Nephron (organoid): ENCODE measurements around the gene CFAP52.
"Not testable (repeated sequence)": the region's sequence is repeated elsewhere in the genome, so short reads cannot be mapped to it uniquely, and the experiment has no call there.

Experiments used
- H3K27ac Mint-ChIP-seq, 3 experiments: 2 replicates each; pipeline ENCODE4 v1.8.0; 2020; ENCODE audit warnings: mixed read lengths in 3 of 3, mild to moderate bottlenecking in 2 of 3, moderate library complexity in 1 of 3
- H3K27me3 Mint-ChIP-seq: 2 replicates; pipeline ENCODE4 v1.8.0; 2021; ENCODE audit warnings: low read depth, mild to moderate bottlenecking, moderate library complexity, mixed read lengths
- H3K36me3 Mint-ChIP-seq: 2 replicates; pipeline ENCODE4 v1.8.0; 2020; ENCODE audit warnings: low read depth, mixed read lengths
- H3K4me1 Mint-ChIP-seq: 2 replicates; pipeline ENCODE4 v1.8.0; 2020; ENCODE audit warnings: mixed read lengths
- H3K4me3 Mint-ChIP-seq, 3 experiments: 2 replicates each; pipeline ENCODE4 v1.8.0; 2020; ENCODE audit warnings: mild to moderate bottlenecking in 3 of 3, mixed read lengths in 3 of 3, moderate library complexity in 2 of 3
- H3K9me3 Mint-ChIP-seq: 2 replicates; pipeline ENCODE4 v1.8.0; 2020; ENCODE audit warnings: mixed read lengths
- CTCF ChIP-seq, 3 experiments: fragments of 200-600 bp; sonication (generic); IDR thresholded peaks; one replicate each; pipeline ENCODE4 v1.5.0; 2021; ENCODE audit warnings: antibody characterized with exemption in 3 of 3; ENCODE audit not compliant: unreplicated experiment in 3 of 3

The CFAP52 gene

GRCh38 chr17:9571201-9571600 lies 5.2 kb upstream of the CFAP52 start:
- no peaks in the 10 kb centered on the region for H3K27me3 Mint-ChIP-seq
- TF ChIP-seq CTCF (IDR thresholded peaks at IDR 0.05; ENCODE audit: unreplicated experiment in 3 of 3): no peak
- no peak overlapping the region for H3K27ac Mint-ChIP-seq
- H3K9me3 Mint-ChIP-seq: no peaks in the 10 kb centered on the region
- H3K4me3 Mint-ChIP-seq: no peak overlapping the region
- peaks cover under 1% of the 10 kb centered on the region for H3K4me1 Mint-ChIP-seq
- peaks cover 24% of the 10 kb centered on the region for H3K36me3 Mint-ChIP-seq

GRCh38 chr17:9575381-9576101 lies 901 bp upstream of the CFAP52 start, which contains the start of gene STX8:
TSS of gene STX8 (minus strand) at chr17:9575820. CDS start at chr17:9575808, 12 bp downstream.
- no peaks in the 10 kb centered on the region for H3K27me3 Mint-ChIP-seq
- H3K27ac Mint-ChIP-seq: peak within 1 kb of the TSS; percentile 19 to 90 (median 86)
- peaks cover 6% of the 10 kb centered on the region for H3K4me1 Mint-ChIP-seq
- no peaks in the 10 kb centered on the region for H3K9me3 Mint-ChIP-seq
- no peaks in the 10 kb centered on the region for H3K36me3 Mint-ChIP-seq
- no peak for TF ChIP-seq CTCF (IDR thresholded peaks at IDR 0.05; ENCODE audit: unreplicated experiment in 3 of 3)
- peak within 1 kb of the TSS; percentile 96 to 99 (median 99) for H3K4me3 Mint-ChIP-seq

GRCh38 chr17:9577373-9577709 lies 899 bp downstream of the CFAP52 start:
- Mint-ChIP-seq H3K9me3 (no peaks in the 10 kb centered on the region), H3K27ac (peak overlapping the region in 1 of 3 experiments; percentile 4)

DNA sequence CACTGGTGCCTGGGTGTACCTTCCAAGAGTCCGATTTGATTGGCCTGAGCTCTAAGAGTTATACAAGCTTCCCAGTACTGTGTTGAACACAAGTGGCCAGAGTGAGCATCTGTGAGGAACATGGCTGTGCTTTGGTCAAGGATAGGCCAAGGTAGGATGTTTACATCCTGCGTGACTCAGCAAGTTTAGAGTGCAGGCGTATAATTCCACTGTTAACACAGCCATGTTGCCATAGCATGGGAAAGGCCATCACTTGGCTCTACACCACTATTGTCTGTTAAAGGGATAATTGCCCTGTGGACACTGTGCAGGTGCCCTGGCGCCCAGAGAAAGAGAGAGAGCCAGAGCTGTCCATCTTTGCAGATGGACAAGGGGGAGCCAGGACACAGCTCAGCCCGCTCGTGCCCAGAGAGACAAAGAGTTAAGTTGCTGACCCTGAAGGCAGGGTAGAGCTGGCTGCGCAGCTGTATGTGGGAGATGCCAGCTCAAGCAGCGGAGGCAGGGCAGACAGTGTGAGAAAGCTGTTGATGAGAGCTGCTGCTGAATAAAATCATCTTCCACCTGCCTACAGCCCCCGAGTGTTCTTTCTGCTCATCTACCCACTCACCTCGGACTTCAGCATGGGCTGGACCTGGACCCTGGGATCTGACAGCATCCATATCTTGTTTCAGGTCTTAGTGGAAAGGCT lies 11.7 kb downstream of the CFAP52 start:
- no peaks in the 10 kb centered on the region for H3K36me3 Mint-ChIP-seq
- peaks cover 4% of the 10 kb centered on the region for H3K27me3 Mint-ChIP-seq
- peaks cover 17% of the 10 kb centered on the region for H3K9me3 Mint-ChIP-seq
- no peak overlapping the region for H3K27ac Mint-ChIP-seq
- no peaks in the 10 kb centered on the region for H3K4me1 Mint-ChIP-seq
- no peak for TF ChIP-seq CTCF (IDR thresholded peaks at IDR 0.05; ENCODE audit: unreplicated experiment in 3 of 3)
- H3K4me3 Mint-ChIP-seq: no peak overlapping the region

More at GRCh38 chr17:9577373-9577709, 899 bp downstream of the CFAP52 start:
- peak overlapping the region; percentile 17 to 99 (median 99) for H3K4me3 Mint-ChIP-seq
- H3K36me3 Mint-ChIP-seq: no peaks in the 10 kb centered on the region
- H3K27me3 Mint-ChIP-seq: no peaks in the 10 kb centered on the region
- H3K4me1 Mint-ChIP-seq: peaks cover 6% of the 10 kb centered on the region
- TF ChIP-seq CTCF (IDR thresholded peaks at IDR 0.05; ENCODE audit: unreplicated experiment in 3 of 3): peak in 1 of 3 experiments; percentile 3

GRCh38 chr17:9594065-9594464 lies 17.6 kb downstream of the CFAP52 start:
- Mint-ChIP-seq H3K4me3 (no peak overlapping the region), H3K36me3 (no peaks in the 10 kb centered on the region), H3K27me3 (peaks cover 10% of the 10 kb centered on the region), H3K27ac (no peak overlapping the region), H3K4me1 (no peaks in the 10 kb centered on the region), H3K9me3 (peaks cover 2% of the 10 kb centered on the region)
- no peak for TF ChIP-seq CTCF (IDR thresholded peaks at IDR 0.05; ENCODE audit: unreplicated experiment in 3 of 3)

DNA sequence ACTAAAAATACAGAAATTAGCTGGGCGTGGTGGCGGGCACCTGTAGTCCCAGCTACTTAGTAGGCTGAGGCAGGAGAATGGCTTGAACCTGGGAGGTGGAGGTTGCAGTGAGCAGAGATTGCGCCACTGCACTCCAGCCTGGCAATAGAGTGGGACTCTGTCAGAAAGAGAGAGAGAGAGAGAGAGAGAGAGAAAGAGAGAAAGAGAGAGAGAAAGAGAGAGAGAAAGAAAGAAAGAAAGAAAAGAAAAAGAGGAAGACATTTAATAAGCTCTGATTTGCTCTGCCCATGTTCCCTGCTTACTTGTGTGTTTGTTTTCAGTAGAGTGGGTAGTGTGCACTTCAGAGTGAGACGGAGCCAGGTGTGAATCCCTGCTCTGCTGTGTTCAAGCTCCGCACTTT lies 21.2 kb downstream of the CFAP52 start:
- not testable (repeated sequence) for H3K36me3 Mint-ChIP-seq, H3K4me1 Mint-ChIP-seq, H3K4me3 Mint-ChIP-seq, H3K9me3 Mint-ChIP-seq, H3K27me3 Mint-ChIP-seq, H3K27ac Mint-ChIP-seq
